SK-N-SH (cell line): ENCODE results near the gene FANCG. TPM values are rescaled to one million over a fixed set of nuclear protein-coding genes. Genes with fewer than 3 reads are reported as not detected.

Experiments used
- CTCF ChIA-PET: fragments of 300-600, 350-600 bp; formaldehyde crosslinking; extraction: SDS; loops from one replicate; lab custom pipeline; 2021; lab: Yijun Ruan, JAX
- POLR2A ChIA-PET: fragments of 350-600 bp; sonication (Branson Sonifier 250); formaldehyde crosslinking; extraction: SDS; loops from one replicate; lab custom pipeline; 2020; ENCODE audit warnings: antibody characterized with exemption, inconsistent platforms; lab: Yijun Ruan, JAX
- DNase-seq: peaks from one replicate; pipeline ENCODE4 v3.0.0; 2012
- H2AFZ ChIP-seq: fragments of 200-600 bp; sonication (generic); 2 replicates; pipeline ENCODE4 v1.8.1; 2016; ENCODE audit warnings: antibody characterized with exemption, mild to moderate bottlenecking, low read depth
- H3F3A ChIP-seq: fragments of 200-600 bp; sonication (generic); replicated peaks from 2 replicates; pipeline ENCODE3; 2016; ENCODE audit warnings: antibody characterized with exemption, mild to moderate bottlenecking; ENCODE audit not compliant: insufficient read depth
- H3K27ac ChIP-seq, 2 experiments: fragments of 200-500 bp in 1 of 2; fragments of 200-600 bp in 1 of 2; sonication (Bioruptor generic) in 1 of 2; sonication (generic), shearing (Covaris generic) in 1 of 2; 2 replicates each; pipeline versions ENCODE4 v1.5.1 to v1.6.1; 2014 to 2016; ENCODE audit warnings: low read depth in 2 of 2, inconsistent platforms in 1 of 2, low read length in 1 of 2, mild to moderate bottlenecking in 1 of 2, mixed read lengths in 1 of 2
- H3K27me3 ChIP-seq: fragments of 200-600 bp; sonication (generic), shearing (Covaris generic); 2 replicates; pipeline ENCODE4 v1.6.1; 2016; ENCODE audit warnings: mixed run types; ENCODE audit not compliant: insufficient read depth
- H3K36me3 ChIP-seq, 2 experiments: fragments of 200-500 bp in 1 of 2; fragments of 200-600 bp in 1 of 2; sonication (Bioruptor generic) in 1 of 2; sonication (generic) in 1 of 2; replicated peaks in 1 of 2; 2 replicates each; pipeline versions ENCODE3 to v1.5.1; 2014 to 2016; ENCODE audit warnings: low read length in 1 of 2, mild to moderate bottlenecking in 1 of 2; ENCODE audit not compliant: insufficient read depth in 2 of 2, control insufficient read depth in 1 of 2
- H3K4me1 ChIP-seq, 2 experiments: fragments of 200-500 bp in 1 of 2; fragments of 200-600 bp in 1 of 2; sonication (Bioruptor generic) in 1 of 2; sonication (generic), shearing (Covaris generic) in 1 of 2; 2 replicates each; pipeline versions ENCODE4 v1.5.1 to v1.6.1; 2014 to 2016; ENCODE audit warnings: low read depth in 1 of 2, low read length in 1 of 2, mixed run types in 1 of 2; ENCODE audit not compliant: insufficient read depth in 2 of 2, control insufficient read depth in 1 of 2
- H3K4me2 ChIP-seq: fragments of 200-600 bp; sonication (generic), shearing (Covaris generic); 2 replicates; pipeline ENCODE4 v1.6.1; 2017; ENCODE audit warnings: mixed run types
- H3K4me3 ChIP-seq, 2 experiments: fragments of 200-500 bp in 1 of 2; fragments of 200-600 bp in 1 of 2; sonication (Bioruptor generic) in 1 of 2; sonication (generic), shearing (Covaris generic) in 1 of 2; 2 replicates each; pipeline versions ENCODE4 v1.5.1 to v1.8.1; 2014 to 2016; ENCODE audit warnings: low read depth in 2 of 2, inconsistent platforms in 1 of 2, low read length in 1 of 2, mild to moderate bottlenecking in 1 of 2, mixed read lengths in 1 of 2, moderate library complexity in 1 of 2
- H3K79me2 ChIP-seq: fragments of 200-600 bp; sonication (generic); 2 replicates; pipeline ENCODE4 v1.8.1; 2017; ENCODE audit warnings: mild to moderate bottlenecking; ENCODE audit not compliant: insufficient read depth
- H3K9ac ChIP-seq: fragments of 200-600 bp; sonication (generic); 2 replicates; pipeline ENCODE4 v1.6.1; 2017; ENCODE audit warnings: mixed run types
- H3K9me2 ChIP-seq: fragments of 200-600 bp; sonication (generic); 2 replicates; pipeline ENCODE4 v1.6.1; 2017; ENCODE audit warnings: mixed run types
- H3K9me3 ChIP-seq: fragments of 200-600 bp; sonication (generic); 2 replicates; pipeline ENCODE4 v1.6.1; 2017; ENCODE audit warnings: mixed run types, mild to moderate bottlenecking, moderate library complexity
- H4K20me1 ChIP-seq: fragments of 200-600 bp; sonication (generic); 2 replicates; pipeline ENCODE4 v1.6.1; 2017; ENCODE audit warnings: mild to moderate bottlenecking, mixed run types; ENCODE audit not compliant: insufficient read depth
- CHD2 ChIP-seq: fragments of 150-350 bp; IDR thresholded peaks from 2 replicates; pipeline ENCODE4 v1.6.1; 2018; ENCODE audit warnings: low read length; ENCODE audit not compliant: partially characterized antibody
- ELF1 ChIP-seq: IDR thresholded peaks from 2 replicates; pipeline ENCODE4 v1.4.0; 2012
- EZH2phosphoT487 ChIP-seq: fragments of 200-600 bp; sonication (generic); IDR thresholded peaks from 2 replicates; pipeline ENCODE4 v1.6.1; 2017; ENCODE audit warnings: low read depth, mixed run types, mild to moderate bottlenecking, antibody characterized with exemption, moderate library complexity, borderline replicate concordance
- FOSL2 ChIP-seq: IDR thresholded peaks from 2 replicates; pipeline ENCODE4 v1.4.0; 2012; ENCODE audit warnings: low read depth, mild to moderate bottlenecking, moderate library complexity, borderline replicate concordance
- GABPA ChIP-seq: IDR thresholded peaks from 2 replicates; pipeline ENCODE4 v1.4.0; 2012; ENCODE audit warnings: low read depth, mild to moderate bottlenecking
- GATA2 ChIP-seq: sonication (generic); formaldehyde crosslinking; IDR thresholded peaks from 2 replicates; pipeline ENCODE4 v1.5.0; 2020; ENCODE audit warnings: mild to moderate bottlenecking, missing genetic modification reagents
- JUND ChIP-seq: IDR thresholded peaks from 2 replicates; pipeline ENCODE4 v1.4.0; 2012
- MXI1 ChIP-seq: IDR thresholded peaks from 2 replicates; pipeline ENCODE4 v1.6.1; 2012; ENCODE audit warnings: mild to moderate bottlenecking, low read depth, low read length, improper control_type of control experiment
- NFIC ChIP-seq: IDR thresholded peaks from 2 replicates; pipeline ENCODE4 v1.4.0; 2012; ENCODE audit warnings: borderline replicate concordance
- NRF1 ChIP-seq: IDR thresholded peaks from 2 replicates; pipeline ENCODE4 v1.6.1; 2012; ENCODE audit warnings: low read depth, mild to moderate bottlenecking, low read length
- POLR2AphosphoS5 ChIP-seq: IDR thresholded peaks from 2 replicates; pipeline ENCODE4 v1.6.1; 2012; ENCODE audit warnings: low read depth, low read length
- RAD21 ChIP-seq: IDR thresholded peaks from 2 replicates; pipeline ENCODE4 v1.6.1; 2012; ENCODE audit warnings: mild to moderate bottlenecking, low read length
- RFX5 ChIP-seq: IDR thresholded peaks from 2 replicates; pipeline ENCODE4 v1.6.1; 2012; ENCODE audit warnings: mild to moderate bottlenecking, improper control_type of control experiment, low read length
- SMC3 ChIP-seq: IDR thresholded peaks from 2 replicates; pipeline ENCODE4 v1.6.1; 2012; ENCODE audit warnings: low read depth, low read length, improper control_type of control experiment
- TAF1 ChIP-seq: IDR thresholded peaks from 2 replicates; pipeline ENCODE4 v1.6.1; 2012; ENCODE audit warnings: low read depth, mild to moderate bottlenecking, low read length, moderate library complexity, borderline replicate concordance
- TCF12 ChIP-seq: IDR thresholded peaks from 2 replicates; pipeline ENCODE4 v1.4.0; 2012
- TEAD4 ChIP-seq: IDR thresholded peaks from 2 replicates; pipeline ENCODE4 v1.4.0; 2012; ENCODE audit warnings: mild to moderate bottlenecking, borderline replicate concordance; ENCODE audit not compliant: insufficient read depth
- YY1 ChIP-seq: IDR thresholded peaks from 2 replicates; pipeline ENCODE4 v1.4.0; 2012; ENCODE audit warnings: low read depth, mild to moderate bottlenecking
- WGBS: methylation state at CpG from one replicate; pipeline ENCODE4 v1.1.6; 2017; ENCODE audit warnings: low lambda C conversion rate; 5-methylcytosine and 5-hydroxymethylcytosine counted together
- polyA plus RNA-seq, 3 experiments: library from polyadenylated mRNA; depleted of rRNA; stranded (reverse); fragments of >200 nt; gene quantifications; 2 replicates each; pipeline ENCODE4 v1.2.3, GENCODE V29; 2012
- TF ChIP-seq, protein P1 (sequence below): IDR thresholded peaks from 2 replicates; pipeline ENCODE4 v1.4.0; 2012; ENCODE audit warnings: low read depth
- TF ChIP-seq, protein P2 (sequence below): IDR thresholded peaks from 2 replicates; pipeline ENCODE4 v1.4.0; 2012; ENCODE audit warnings: low read depth, borderline replicate concordance

Gene FANCG
- polyA plus RNA-seq, 1 of the 3 experiments (the other 2 are of a cell fraction): 25.6 TPM

DNA sequence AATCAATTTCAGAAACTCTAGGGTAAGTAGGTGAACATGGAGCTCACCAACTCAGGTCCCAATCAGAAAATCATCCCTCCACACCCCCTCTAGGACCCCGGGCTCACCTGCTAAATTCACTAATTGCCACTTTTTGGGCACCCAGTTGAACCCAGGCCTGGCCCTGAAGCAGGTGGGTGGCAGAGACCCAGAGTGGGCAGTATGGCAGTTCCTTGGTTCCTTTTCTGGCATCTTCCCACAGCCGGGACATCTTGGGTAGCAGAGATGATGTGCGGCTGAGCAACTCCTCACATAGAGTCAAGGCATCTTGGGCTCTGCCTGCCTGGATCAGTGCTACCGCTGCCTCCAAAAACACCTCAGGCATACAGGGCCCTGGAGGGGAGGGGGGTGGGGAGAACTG lies 4.4 kb downstream of the FANCG start:
- CTCF ChIA-PET: no interaction called here
- no peak overlapping the region for H3K4me2 ChIP-seq
- no peaks in the 10 kb centered on the region for H3K27me3 ChIP-seq
- H3K36me3 ChIP-seq: peaks cover 12 to 37% of the 10 kb centered on the region in 2 experiments
- H3K27ac ChIP-seq: no peak overlapping the region
- no peak for DNase-seq
- H3K9me2 ChIP-seq: no peaks in the 10 kb centered on the region
- peaks cover 28% of the 10 kb centered on the region for H3F3A ChIP-seq
- no peaks in the 10 kb centered on the region for H3K9me3 ChIP-seq
- 98% methylated on average over 4 of the region's 4 CpGs for WGBS
- no peak overlapping the region for H3K4me3 ChIP-seq
- TF ChIP-seq NFIC (no peak), GATA2 (no peak), TAF1 (no peak), GABPA (no peak), SMC3 (no peak), EZH2phosphoT487 (no peak), NRF1 (no peak), TCF12 (no peak), RAD21 (no peak), JUND (no peak), ELF1 (no peak), TEAD4 (no peak), CHD2 (no peak), YY1 (no peak), MXI1 (no peak), POLR2AphosphoS5 (no peak), RFX5 (no peak)
- TF ChIP-seq, protein P1, sequence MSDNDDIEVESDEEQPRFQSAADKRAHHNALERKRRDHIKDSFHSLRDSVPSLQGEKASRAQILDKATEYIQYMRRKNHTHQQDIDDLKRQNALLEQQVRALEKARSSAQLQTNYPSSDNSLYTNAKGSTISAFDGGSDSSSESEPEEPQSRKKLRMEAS: no peak
- TF ChIP-seq, all 33 proteins: peak for 0
- POLR2A ChIA-PET: no interaction called here
- H3K79me2 ChIP-seq: peaks cover 45% of the 10 kb centered on the region
- H3K4me1 ChIP-seq: peaks cover 19 to 24% of the 10 kb centered on the region in 2 experiments
- peaks cover 20% of the 10 kb centered on the region for H4K20me1 ChIP-seq
- H3K9ac ChIP-seq: no peak overlapping the region
- no peak overlapping the region for H2AFZ ChIP-seq

DNA sequence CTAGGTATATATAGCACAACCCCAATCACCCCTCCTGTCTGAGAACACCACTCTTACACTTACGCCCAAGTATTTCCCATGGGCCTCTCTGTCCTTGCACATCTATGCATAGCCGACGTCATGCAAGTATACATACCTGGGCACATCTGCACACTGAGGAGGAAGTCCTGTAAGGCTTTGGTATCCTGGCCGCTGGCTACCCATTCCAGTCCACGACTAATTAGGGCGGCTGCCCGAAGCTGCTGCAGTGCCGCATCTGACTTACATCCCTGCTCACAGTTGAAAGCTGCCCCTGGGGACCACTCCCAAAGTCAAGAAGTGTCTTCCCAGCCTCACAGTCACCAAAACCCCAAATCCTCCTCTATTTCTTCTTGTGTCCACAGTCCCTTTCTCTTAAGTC lies 5.0 kb downstream of the FANCG start:
- Histone ChIP-seq H3K9ac (no peak overlapping the region), H3K36me3 (peaks cover 17 to 37% of the 10 kb centered on the region in 2 experiments), H3K9me3 (no peaks in the 10 kb centered on the region), H3F3A (peaks cover 24% of the 10 kb centered on the region), H3K27ac (no peak overlapping the region), H3K27me3 (no peaks in the 10 kb centered on the region), H3K4me1 (peaks cover 24 to 30% of the 10 kb centered on the region in 2 experiments)
- DNase-seq: no peak
- CTCF ChIA-PET: no interaction called here
- TF ChIP-seq, protein P2, sequence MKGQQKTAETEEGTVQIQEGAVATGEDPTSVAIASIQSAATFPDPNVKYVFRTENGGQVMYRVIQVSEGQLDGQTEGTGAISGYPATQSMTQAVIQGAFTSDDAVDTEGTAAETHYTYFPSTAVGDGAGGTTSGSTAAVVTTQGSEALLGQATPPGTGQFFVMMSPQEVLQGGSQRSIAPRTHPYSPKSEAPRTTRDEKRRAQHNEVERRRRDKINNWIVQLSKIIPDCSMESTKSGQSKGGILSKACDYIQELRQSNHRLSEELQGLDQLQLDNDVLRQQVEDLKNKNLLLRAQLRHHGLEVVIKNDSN: no peak
- TF ChIP-seq, protein P1: no peak
- TF ChIP-seq FOSL2: no peak
- no peak for TF ChIP-seq NFIC
- TF ChIP-seq SMC3: no peak
- no peak for TF ChIP-seq MXI1
- TF ChIP-seq, all 33 proteins: peak for 0
- no peak overlapping the region for H3K4me3 ChIP-seq
- peaks cover 50% of the 10 kb centered on the region for H3K79me2 ChIP-seq
- no peak overlapping the region for H3K4me2 ChIP-seq
- 97% methylated on average over 8 of the region's 8 CpGs for WGBS
- H4K20me1 ChIP-seq: peaks cover 26% of the 10 kb centered on the region
- no peaks in the 10 kb centered on the region for H3K9me2 ChIP-seq
- H2AFZ ChIP-seq: no peak overlapping the region
- POLR2A ChIA-PET: no interaction called here
